Pulmonary artery endothelial cell (primary cell): Measurements from ENCODE around the gene VSIG1. TPM values are rescaled to one million over a fixed set of nuclear protein-coding genes. Genes with fewer than 3 reads are reported as not detected.

Source experiments
- total RNA-seq: library from RNA; depleted of rRNA; stranded (reverse); fragments of >200 nt; gene quantifications from 2 replicates; pipeline ENCODE4 v1.2.3, GENCODE V29; 2014

The VSIG1 gene
- total RNA-seq, 1 donor from 2014 or later = 0.99 TPM

Other genes starting within 250 kb of the VSIG1 start
- gene MID2, start 219.2 kb upstream of the VSIG1 start, total RNA-seq = 44.1 and 80.6 TPM in 2 replicates
- not detected in 2 replicates for gene TEX13B, start 62.7 kb upstream of the VSIG1 start, total RNA-seq
- gene PSMD10, start 46.5 kb downstream of the VSIG1 start, total RNA-seq = 124 and 181 TPM in 2 replicates
- 44.1 and 53.2 TPM in 2 replicates for gene ATG4A, start 46.7 kb downstream of the VSIG1 start, total RNA-seq